Gastrocnemius medialis (tissue), 4 donors: ENCODE measurements around the gene MYO19.
"Not testable (repeated sequence)": the region's sequence is repeated elsewhere in the genome, so short reads cannot be mapped to it uniquely, and the experiment has no call there.

Experiments
- POLR2A ChIP-seq, 2 donors: fragments of 450-650 bp; IDR thresholded peaks; one replicate each; pipeline ENCODE4 v1.6.1; 2017; ENCODE audit warnings: antibody characterized with exemption in 2 of 2, mild to moderate bottlenecking in 2 of 2, moderate library complexity in 2 of 2
- TF ChIP-seq, protein P1 (sequence below), 5 experiments: fragments of 450-650 bp in 3 of 5; fragments of 200-600 bp in 2 of 5; sonication (generic) in 2 of 5; IDR thresholded peaks in 4 of 5; conservative IDR thresholded peaks in 1 of 5; 1 replicate in 4 of 5; 2 replicates in 1 of 5; pipeline ENCODE4 v1.5.1; 2016 to 2019; ENCODE audit warnings: antibody characterized with exemption in 5 of 5, mild to moderate bottlenecking in 3 of 5, moderate library complexity in 3 of 5

DNA sequence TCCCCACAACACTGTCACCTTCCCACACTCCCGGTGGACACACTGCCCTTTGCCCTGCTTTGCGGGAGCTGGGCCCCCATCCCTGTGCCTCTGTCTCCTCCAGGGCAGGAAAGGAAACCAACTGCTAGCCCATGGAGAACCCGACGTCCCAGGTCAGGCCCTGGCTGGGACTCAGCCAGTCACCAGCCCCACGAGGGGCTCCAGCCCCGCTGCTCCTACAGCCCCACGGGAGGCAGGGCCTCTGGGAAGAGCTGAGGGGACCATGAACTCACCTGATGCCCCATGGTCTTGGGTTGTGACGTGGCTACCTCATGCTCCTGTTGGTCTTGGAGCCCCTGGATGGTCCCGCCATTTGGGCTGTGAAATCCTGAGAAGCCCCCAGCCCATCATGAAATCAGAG lies 81.8 kb downstream of the MYO19 start:
- TF ChIP-seq, protein P1, sequence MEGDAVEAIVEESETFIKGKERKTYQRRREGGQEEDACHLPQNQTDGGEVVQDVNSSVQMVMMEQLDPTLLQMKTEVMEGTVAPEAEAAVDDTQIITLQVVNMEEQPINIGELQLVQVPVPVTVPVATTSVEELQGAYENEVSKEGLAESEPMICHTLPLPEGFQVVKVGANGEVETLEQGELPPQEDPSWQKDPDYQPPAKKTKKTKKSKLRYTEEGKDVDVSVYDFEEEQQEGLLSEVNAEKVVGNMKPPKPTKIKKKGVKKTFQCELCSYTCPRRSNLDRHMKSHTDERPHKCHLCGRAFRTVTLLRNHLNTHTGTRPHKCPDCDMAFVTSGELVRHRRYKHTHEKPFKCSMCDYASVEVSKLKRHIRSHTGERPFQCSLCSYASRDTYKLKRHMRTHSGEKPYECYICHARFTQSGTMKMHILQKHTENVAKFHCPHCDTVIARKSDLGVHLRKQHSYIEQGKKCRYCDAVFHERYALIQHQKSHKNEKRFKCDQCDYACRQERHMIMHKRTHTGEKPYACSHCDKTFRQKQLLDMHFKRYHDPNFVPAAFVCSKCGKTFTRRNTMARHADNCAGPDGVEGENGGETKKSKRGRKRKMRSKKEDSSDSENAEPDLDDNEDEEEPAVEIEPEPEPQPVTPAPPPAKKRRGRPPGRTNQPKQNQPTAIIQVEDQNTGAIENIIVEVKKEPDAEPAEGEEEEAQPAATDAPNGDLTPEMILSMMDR (IDR thresholded peaks at IDR 0.05 in 4 of 5, conservative IDR thresholded peaks at IDR 0.05 in 1 of 5) = not testable (repeated sequence)
- not testable (repeated sequence) for TF ChIP-seq POLR2A (IDR thresholded peaks at IDR 0.05)
